ENCODE data around the gene PYROXD2.

Gene PYROXD2

GRCh38 chr10:98419469-98420261, 4.7 kb upstream of the PYROXD2 start:
- Histone ChIP-seq H3K9ac (ENCODE audit: low read length) (no peak overlapping the region), H3K27me3 (ENCODE audit: low read depth, low read length) (no peaks in the 10 kb centered on the region), H4K20me1 (ENCODE audit: insufficient read depth, low read length) (no peaks in the 10 kb centered on the region), H3K9me3 (ENCODE audit: insufficient read depth, low read length) (no peaks in the 10 kb centered on the region), H3K4me2 (ENCODE audit: low read length) (no peak overlapping the region), H3K27ac (ENCODE audit: low read length) (no peak overlapping the region), H3K4me1 (ENCODE audit: low read length) (peaks cover 7% of the 10 kb centered on the region), H3K36me3 (replicated peaks; ENCODE audit: low read depth, low read length) (no peaks in the 10 kb centered on the region), H3K4me3 (ENCODE audit: low read length) (no peak overlapping the region), H3K79me2 (ENCODE audit: low read length) (no peaks in the 10 kb centered on the region), H2AFZ (ENCODE audit: low read depth, low read length) (no peak overlapping the region)
- TF ChIP-seq, protein P1, sequence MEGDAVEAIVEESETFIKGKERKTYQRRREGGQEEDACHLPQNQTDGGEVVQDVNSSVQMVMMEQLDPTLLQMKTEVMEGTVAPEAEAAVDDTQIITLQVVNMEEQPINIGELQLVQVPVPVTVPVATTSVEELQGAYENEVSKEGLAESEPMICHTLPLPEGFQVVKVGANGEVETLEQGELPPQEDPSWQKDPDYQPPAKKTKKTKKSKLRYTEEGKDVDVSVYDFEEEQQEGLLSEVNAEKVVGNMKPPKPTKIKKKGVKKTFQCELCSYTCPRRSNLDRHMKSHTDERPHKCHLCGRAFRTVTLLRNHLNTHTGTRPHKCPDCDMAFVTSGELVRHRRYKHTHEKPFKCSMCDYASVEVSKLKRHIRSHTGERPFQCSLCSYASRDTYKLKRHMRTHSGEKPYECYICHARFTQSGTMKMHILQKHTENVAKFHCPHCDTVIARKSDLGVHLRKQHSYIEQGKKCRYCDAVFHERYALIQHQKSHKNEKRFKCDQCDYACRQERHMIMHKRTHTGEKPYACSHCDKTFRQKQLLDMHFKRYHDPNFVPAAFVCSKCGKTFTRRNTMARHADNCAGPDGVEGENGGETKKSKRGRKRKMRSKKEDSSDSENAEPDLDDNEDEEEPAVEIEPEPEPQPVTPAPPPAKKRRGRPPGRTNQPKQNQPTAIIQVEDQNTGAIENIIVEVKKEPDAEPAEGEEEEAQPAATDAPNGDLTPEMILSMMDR (IDR thresholded peaks at IDR 0.05; ENCODE audit: low read depth, low read length): no peak
- no peak for TF ChIP-seq EZH2phosphoT487 (IDR thresholded peaks at IDR 0.05; ENCODE audit: low read depth)

GRCh38 chr10:98418665-98419468, 3.9 kb upstream of the PYROXD2 start:
- Histone ChIP-seq H3K9ac (ENCODE audit: low read length) (no peak overlapping the region), H3K9me3 (ENCODE audit: insufficient read depth, low read length) (no peaks in the 10 kb centered on the region), H2AFZ (ENCODE audit: low read depth, low read length) (no peak overlapping the region), H3K27me3 (ENCODE audit: low read depth, low read length) (no peaks in the 10 kb centered on the region), H3K4me3 (ENCODE audit: low read length) (no peak overlapping the region), H3K79me2 (ENCODE audit: low read length) (no peaks in the 10 kb centered on the region), H3K4me2 (ENCODE audit: low read length) (no peak overlapping the region), H4K20me1 (ENCODE audit: insufficient read depth, low read length) (no peaks in the 10 kb centered on the region), H3K4me1 (ENCODE audit: low read length) (peaks cover 5% of the 10 kb centered on the region), H3K27ac (ENCODE audit: low read length) (no peak overlapping the region), H3K36me3 (replicated peaks; ENCODE audit: low read depth, low read length) (no peaks in the 10 kb centered on the region)
- TF ChIP-seq EZH2phosphoT487 (IDR thresholded peaks at IDR 0.05; ENCODE audit: low read depth): no peak
- TF ChIP-seq, protein P1 (IDR thresholded peaks at IDR 0.05; ENCODE audit: low read depth, low read length): no peak

- TF ChIP-seq, protein P1 (IDR thresholded peaks at IDR 0.05; ENCODE audit: low read depth, low read length): no peak
- no peak for TF ChIP-seq EZH2phosphoT487 (IDR thresholded peaks at IDR 0.05; ENCODE audit: low read depth)
- H3K27ac ChIP-seq (ENCODE audit: low read length): no peak overlapping the region
Measured at GRCh38 chr10:98417973-98418664, 3.1 kb upstream of the PYROXD2 start.

More at GRCh38 chr10:98417973-98418664, 3.1 kb upstream of the PYROXD2 start:
- H3K36me3 ChIP-seq (replicated peaks; ENCODE audit: low read depth, low read length): no peaks in the 10 kb centered on the region
- H3K4me3 ChIP-seq (ENCODE audit: low read length): no peak overlapping the region
- no peaks in the 10 kb centered on the region for H3K27me3 ChIP-seq (ENCODE audit: low read depth, low read length)
- no peaks in the 10 kb centered on the region for H4K20me1 ChIP-seq (ENCODE audit: insufficient read depth, low read length)
- H3K4me1 ChIP-seq (ENCODE audit: low read length): no peaks in the 10 kb centered on the region
- H3K79me2 ChIP-seq (ENCODE audit: low read length): no peaks in the 10 kb centered on the region
- H3K9ac ChIP-seq (ENCODE audit: low read length): no peak overlapping the region
- no peak overlapping the region for H3K4me2 ChIP-seq (ENCODE audit: low read length)
- H2AFZ ChIP-seq (ENCODE audit: low read depth, low read length): no peak overlapping the region
- H3K9me3 ChIP-seq (ENCODE audit: insufficient read depth, low read length): no peaks in the 10 kb centered on the region
